Activated T-helper 2 cell treated with anti-CD3 and anti-CD28 coated beads, Interferon-gamma antibody, Interleukin-2, Interleukin-4, amounts not matched to agents 10 μg/mL and 5 μg/mL and 100 μg/mL, durations not matched to agents 14 hours and 24 hours and 36 hours (primary cell): Measurements from ENCODE around the gene CDK15. TPM values are rescaled to one million over a fixed set of nuclear protein-coding genes. Genes with fewer than 3 reads are reported as not detected.
"Not testable (repeated sequence)": the region's sequence is repeated elsewhere in the genome, so short reads cannot be mapped to it uniquely, and the experiment has no call there.

Experiments used
- DNase-seq: peaks from one replicate; pipeline ENCODE4 v3.0.0; 2021; ENCODE audit warnings: low spot score
- H3K27ac Mint-ChIP-seq: one replicate; pipeline ENCODE4 v1.8.0; 2021; ENCODE audit warnings: mixed read lengths
- H3K27me3 Mint-ChIP-seq: one replicate; pipeline ENCODE4 v1.8.0; 2021; ENCODE audit warnings: low read depth, mixed read lengths
- H3K36me3 Mint-ChIP-seq: one replicate; pipeline ENCODE4 v1.8.0; 2021; ENCODE audit warnings: low read depth, mixed read lengths
- H3K4me1 Mint-ChIP-seq: one replicate; pipeline ENCODE4 v1.8.0; 2021; ENCODE audit warnings: low read depth, mixed read lengths
- H3K4me3 Mint-ChIP-seq: one replicate; pipeline ENCODE4 v1.8.0; 2021; ENCODE audit warnings: low read depth, mild to moderate bottlenecking, moderate library complexity, mixed read lengths
- H3K9me3 Mint-ChIP-seq: one replicate; pipeline ENCODE4 v1.8.0; 2021; ENCODE audit warnings: mixed read lengths
- intact Hi-C: fragments of 100-400 bp; cut with micrococcal nuclease; formaldehyde crosslinking; loops from one replicate; pipeline ENCODE4 v1.15.1; 2023
- total RNA-seq: library from RNA; stranded (reverse); gene quantifications from 2 replicates; pipeline ENCODE4 v1.2.3, GENCODE V29; 2022

Gene CDK15
- total RNA-seq, 1 donor from 2014 or later = not detected

DNA sequence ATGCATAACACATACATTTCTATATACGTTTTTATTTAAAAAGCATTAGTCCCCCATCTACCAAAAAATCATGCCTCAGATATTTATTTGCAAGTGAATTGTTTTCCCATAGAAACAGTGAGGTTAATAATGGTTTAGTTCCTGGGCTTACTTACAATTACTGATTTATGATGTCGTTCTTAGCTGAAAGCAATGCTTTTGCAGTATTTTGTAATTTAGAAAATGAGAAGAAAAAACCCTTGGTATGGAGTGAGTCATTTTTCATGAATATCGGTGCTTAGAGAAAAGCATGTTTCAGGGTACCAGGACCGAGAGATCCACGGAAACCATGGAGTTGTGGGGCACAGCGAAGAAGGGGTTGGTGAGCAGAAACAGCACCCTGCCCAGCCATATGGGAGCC, 12.0 kb upstream of the CDK15 start:
- DNase-seq = no peak
- intact Hi-C loops = no loop called here
- H3K27ac Mint-ChIP-seq = no peak overlapping the region
- no peaks in the 10 kb centered on the region for H3K36me3 Mint-ChIP-seq
- H3K27me3 Mint-ChIP-seq = peaks cover 12% of the 10 kb centered on the region
- H3K9me3 Mint-ChIP-seq = no peaks in the 10 kb centered on the region
- H3K4me3 Mint-ChIP-seq = no peak overlapping the region
- H3K4me1 Mint-ChIP-seq = no peaks in the 10 kb centered on the region

DNA sequence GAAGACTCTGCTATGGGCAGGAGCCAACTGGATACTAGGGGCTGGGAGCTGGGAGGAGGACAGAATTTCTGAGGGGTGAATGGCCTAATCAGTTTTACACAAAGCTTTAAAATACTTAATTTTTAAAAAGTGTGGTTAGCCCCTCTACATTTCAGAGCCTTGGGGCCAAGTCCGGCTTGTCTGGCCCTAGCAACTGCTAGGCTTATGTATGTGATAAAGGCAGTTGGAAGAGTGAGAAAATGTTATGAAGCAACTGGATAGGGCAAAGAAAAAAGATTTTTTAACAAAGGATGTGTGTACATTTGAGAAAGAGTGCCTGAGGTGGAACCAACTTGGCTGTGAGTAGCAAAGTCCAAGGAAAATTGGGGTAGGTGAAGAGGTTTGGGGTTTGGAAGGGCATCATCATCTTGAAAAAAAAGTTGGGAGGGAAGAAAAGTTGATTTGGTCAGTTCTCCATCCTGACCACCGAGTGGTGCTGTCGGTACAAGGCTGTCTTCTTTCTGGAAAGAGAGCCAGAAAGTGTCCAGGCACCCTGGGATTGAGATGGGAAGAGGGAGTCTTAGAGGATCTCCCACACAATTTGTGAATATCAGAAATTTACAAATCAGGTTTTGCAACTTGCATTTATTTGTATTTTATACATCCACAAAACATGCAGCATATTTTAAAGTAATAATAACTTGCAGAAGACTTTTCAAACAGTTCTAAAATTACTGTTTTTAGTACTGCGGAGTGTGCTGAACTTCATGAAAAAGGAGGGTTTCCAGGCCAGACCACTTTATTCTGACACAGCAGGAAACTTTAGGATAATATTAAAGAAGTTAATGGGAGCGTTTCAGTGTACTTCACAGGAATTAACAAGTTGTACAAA, 10.5 kb upstream of the CDK15 start:
- DNase-seq = no peak
- H3K36me3 Mint-ChIP-seq = no peaks in the 10 kb centered on the region
- H3K4me3 Mint-ChIP-seq = no peak overlapping the region
- H3K27me3 Mint-ChIP-seq = peaks cover 10% of the 10 kb centered on the region
- no peak overlapping the region for H3K27ac Mint-ChIP-seq
- no peaks in the 10 kb centered on the region for H3K9me3 Mint-ChIP-seq
- no peaks in the 10 kb centered on the region for H3K4me1 Mint-ChIP-seq
- intact Hi-C loops = loop anchor here (5.0 kb wide), 1 partner anchor 381 kb away; no protein-coding TSS in a partner anchor

DNA sequence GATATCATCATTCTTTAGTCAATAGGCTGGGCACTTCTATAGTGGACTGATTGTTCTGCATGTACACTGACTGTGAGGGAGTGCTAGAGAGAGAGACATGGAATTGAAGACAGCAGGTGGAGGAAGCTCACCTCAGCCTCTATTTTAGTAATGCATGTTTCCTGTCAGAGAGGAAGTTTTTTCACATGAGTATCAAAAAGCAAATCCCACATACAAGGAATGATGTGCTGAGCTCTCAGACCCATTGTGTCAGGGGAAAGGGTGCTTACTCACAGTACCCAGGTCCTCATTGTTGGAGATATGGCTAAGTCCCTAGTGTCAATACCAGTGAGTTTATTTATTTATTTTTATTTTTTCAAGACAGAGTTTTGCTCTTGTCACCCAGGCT, 9.9 kb upstream of the CDK15 start:
- Mint-ChIP-seq H3K4me1 (no peaks in the 10 kb centered on the region), H3K27ac (no peak overlapping the region), H3K9me3 (no peaks in the 10 kb centered on the region), H3K4me3 (no peak overlapping the region), H3K36me3 (no peaks in the 10 kb centered on the region), H3K27me3 (peaks cover 14% of the 10 kb centered on the region)
- intact Hi-C loops = loop anchor here (5.0 kb wide), 1 partner anchor 381 kb away; no protein-coding TSS in a partner anchor
- DNase-seq = no peak

DNA sequence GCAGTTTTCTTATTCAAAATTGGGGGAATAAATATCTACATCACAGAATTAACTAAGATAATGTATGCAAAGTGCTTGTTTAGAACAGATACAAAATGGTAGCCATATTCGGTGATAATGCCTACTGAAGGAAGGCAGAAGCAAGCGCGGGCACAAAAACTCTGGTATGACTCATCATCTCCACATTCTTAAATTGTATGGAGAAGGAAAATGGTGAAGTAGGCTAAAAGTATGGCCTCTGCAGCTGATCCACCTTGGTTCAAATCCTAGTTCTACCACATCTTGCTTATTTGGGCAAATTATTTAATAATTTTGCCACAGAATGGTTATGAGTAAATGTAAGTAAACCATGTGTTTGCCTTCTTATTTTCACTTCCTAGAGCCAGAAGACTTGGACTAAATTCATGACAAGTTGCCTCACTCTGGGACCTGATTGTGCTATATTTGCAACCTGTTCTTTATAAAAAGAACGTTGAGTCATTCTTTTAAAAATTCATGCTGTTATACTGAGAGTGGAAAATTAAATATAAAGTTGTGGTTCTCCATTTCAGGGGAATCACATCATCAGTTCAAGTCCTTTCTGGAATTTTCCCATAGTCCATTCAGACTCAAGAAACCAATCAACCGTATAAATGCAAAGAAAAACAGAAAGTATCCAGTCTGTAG, 9.0 kb upstream of the CDK15 start:
- Mint-ChIP-seq H3K27me3 (peaks cover 17% of the 10 kb centered on the region), H3K36me3 (no peaks in the 10 kb centered on the region), H3K9me3 (no peaks in the 10 kb centered on the region), H3K27ac (no peak overlapping the region), H3K4me1 (no peaks in the 10 kb centered on the region), H3K4me3 (no peak overlapping the region)
- DNase-seq = no peak
- intact Hi-C loops = loop anchor here (5.0 kb wide), 1 partner anchor 380 kb away; no protein-coding TSS in a partner anchor

DNA sequence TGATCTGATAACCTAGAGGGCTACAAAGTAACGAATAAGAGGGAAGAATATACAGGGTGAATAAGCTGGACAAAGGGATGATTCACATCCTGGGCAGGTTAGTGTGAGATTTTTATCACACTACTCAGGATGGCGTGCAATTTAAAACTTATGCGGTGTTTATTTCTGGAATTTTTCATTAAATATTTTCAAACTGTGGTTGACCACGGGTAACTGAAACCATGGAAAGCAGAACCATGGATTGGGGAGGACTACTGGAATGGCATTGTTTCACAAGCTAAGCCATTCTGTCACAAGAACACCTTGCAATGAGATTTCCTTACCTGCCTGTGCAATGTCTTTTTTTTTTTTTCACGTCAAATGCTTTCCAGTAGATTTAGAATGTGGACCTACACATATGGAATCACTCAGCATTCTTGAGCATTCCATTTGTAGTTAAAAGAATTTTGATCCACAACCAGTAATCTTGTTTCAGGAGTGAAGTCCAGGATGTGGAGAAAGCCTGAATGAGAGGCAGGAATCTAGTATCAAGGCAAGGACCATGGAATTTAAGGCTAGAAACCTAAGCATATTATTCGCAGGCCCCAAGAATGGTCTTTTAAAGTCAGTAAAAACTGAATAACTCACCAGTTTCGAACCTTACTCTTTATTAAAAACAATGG, 8.0 kb upstream of the CDK15 start:
- H3K4me1 Mint-ChIP-seq = no peaks in the 10 kb centered on the region
- no peak overlapping the region for H3K27ac Mint-ChIP-seq
- no peaks in the 10 kb centered on the region for H3K36me3 Mint-ChIP-seq
- no peak for DNase-seq
- intact Hi-C loops = loop anchor here (5.0 kb wide), 1 partner anchor 379 kb away; no protein-coding TSS in a partner anchor
- H3K9me3 Mint-ChIP-seq = no peaks in the 10 kb centered on the region
- H3K4me3 Mint-ChIP-seq = no peak overlapping the region
- peaks cover 17% of the 10 kb centered on the region for H3K27me3 Mint-ChIP-seq

DNA sequence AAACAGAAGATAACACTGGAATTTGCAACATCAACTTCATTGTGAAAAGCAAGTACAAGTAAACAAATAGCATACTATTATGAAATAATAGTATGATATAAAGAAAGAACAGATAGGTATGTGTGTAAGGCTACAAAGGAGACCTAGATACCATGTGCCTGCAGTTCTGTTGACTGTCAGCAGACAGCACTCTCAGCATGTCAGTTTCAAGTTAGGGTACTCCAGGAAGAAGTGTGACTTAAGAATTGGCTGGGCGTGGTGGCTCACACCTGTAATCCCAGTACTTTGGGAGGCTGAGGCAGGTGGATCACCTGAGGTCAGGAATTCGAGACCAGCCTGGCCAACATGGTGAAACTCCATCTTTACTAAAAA, 7.4 kb upstream of the CDK15 start:
- H3K27me3 Mint-ChIP-seq = peaks cover 17% of the 10 kb centered on the region
- H3K4me3 Mint-ChIP-seq, DNase-seq, H3K27ac Mint-ChIP-seq, H3K9me3 Mint-ChIP-seq, H3K4me1 Mint-ChIP-seq, H3K36me3 Mint-ChIP-seq: not testable (repeated sequence)
- intact Hi-C loops = loop anchor here (5.0 kb wide), 1 partner anchor 378 kb away; no protein-coding TSS in a partner anchor

DNA sequence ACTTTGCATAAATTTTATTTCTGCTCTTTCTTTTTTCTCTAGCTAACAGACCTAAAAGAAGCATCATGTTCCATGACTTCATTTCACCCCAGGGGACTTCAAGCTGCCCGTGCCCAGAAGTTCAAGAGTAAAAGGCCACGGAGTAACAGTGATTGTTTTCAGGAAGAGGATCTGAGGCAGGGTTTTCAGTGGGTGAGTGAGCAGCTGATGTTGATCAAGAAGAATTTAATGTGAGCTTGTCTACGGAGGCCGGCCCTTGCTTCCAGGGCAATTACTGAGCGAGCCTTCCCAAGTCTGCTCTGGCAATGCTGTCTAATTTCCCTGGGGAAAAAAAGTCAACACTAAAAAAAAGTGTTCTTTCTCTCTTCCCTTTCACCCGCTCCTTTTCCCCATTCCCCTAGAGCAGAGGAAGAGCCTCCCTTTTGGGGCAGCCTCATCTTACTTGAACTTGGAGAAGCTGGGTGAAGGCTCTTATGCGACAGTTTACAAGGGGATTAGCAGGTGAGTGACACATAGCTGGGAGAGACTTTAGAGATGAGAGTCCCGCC, 1.2 kb downstream of the CDK15 start:
- intact Hi-C loops = no loop called here
- no peak overlapping the region for H3K4me3 Mint-ChIP-seq
- no peak overlapping the region for H3K27ac Mint-ChIP-seq

DNA sequence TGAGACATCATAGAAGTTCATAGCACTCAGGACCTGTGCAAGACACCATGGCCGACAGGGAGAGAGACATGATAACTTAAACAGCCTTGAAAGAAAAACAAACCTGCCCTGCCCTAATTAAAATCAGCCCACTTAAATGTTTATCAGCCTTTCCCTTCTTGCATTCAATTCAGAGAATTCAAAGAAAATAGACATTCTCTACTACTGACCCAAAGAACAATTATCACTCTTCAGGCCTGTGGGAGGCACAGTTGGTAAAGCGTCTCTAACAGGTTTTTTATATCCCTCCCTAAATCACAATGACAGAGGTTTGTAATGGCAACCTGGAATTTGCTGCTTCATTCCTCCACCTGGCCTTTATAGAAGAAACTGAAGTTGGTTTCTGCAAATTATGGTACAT, 1.7 kb downstream of the CDK15 start:
- intact Hi-C loops = no loop called here
- Mint-ChIP-seq H3K27ac (no peak overlapping the region), H3K4me3 (no peak overlapping the region), H3K4me1 (no peaks in the 10 kb centered on the region), H3K36me3 (no peaks in the 10 kb centered on the region), H3K9me3 (no peaks in the 10 kb centered on the region), H3K27me3 (peaks cover 25% of the 10 kb centered on the region)
- no peak for DNase-seq

More for the DNA sequence above, 1.2 kb downstream of the CDK15 start:
- no peak for DNase-seq
- Mint-ChIP-seq H3K4me1 (no peaks in the 10 kb centered on the region), H3K36me3 (no peaks in the 10 kb centered on the region), H3K27me3 (peaks cover 24% of the 10 kb centered on the region), H3K9me3 (no peaks in the 10 kb centered on the region)

DNA sequence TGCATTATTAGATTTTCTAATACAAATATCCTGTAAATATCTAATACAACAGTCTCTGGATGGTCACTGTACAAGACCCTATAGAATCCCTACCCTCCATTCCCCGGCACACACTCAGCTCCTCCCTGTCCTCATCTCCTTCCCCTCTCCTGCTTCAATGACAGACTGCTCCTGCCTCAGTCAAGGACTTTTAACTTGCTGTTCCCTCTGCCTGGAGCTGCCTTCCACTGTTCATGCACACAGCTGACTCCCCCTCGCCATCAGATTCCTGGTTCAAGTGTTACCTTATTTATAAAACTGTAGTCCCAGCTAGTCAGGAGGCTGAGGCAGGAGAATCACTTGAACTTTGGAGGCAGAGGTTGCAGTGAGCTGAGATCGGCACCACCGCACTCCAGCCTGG, 3.3 kb downstream of the CDK15 start:
- no peaks in the 10 kb centered on the region for H3K36me3 Mint-ChIP-seq
- intact Hi-C loops = no loop called here
- no peaks in the 10 kb centered on the region for H3K9me3 Mint-ChIP-seq
- peaks cover 29% of the 10 kb centered on the region for H3K27me3 Mint-ChIP-seq
- DNase-seq = no peak
- H3K27ac Mint-ChIP-seq = no peak overlapping the region
- no peaks in the 10 kb centered on the region for H3K4me1 Mint-ChIP-seq
- H3K4me3 Mint-ChIP-seq = no peak overlapping the region

DNA sequence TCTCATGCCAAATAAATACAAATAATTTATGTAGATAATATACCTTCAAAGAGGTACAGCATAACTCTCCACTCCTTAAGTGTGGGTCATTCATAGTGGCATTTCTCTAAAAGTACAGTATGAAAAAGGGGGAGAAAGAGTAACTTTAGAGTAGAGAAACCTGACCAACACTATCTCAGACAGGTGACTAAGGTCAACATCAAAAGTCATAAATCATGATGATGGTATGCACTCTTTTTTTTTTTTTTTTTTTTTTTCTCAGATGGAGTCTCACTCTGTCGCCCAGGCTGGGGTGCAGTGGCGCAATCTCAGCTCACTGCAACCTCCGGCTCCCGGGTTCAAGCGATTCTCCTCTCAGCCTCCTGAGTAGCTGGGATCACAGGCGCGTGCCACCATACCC, 4.3 kb downstream of the CDK15 start:
- H3K4me3 Mint-ChIP-seq, intact Hi-C loops, DNase-seq: not testable (repeated sequence)

DNA sequence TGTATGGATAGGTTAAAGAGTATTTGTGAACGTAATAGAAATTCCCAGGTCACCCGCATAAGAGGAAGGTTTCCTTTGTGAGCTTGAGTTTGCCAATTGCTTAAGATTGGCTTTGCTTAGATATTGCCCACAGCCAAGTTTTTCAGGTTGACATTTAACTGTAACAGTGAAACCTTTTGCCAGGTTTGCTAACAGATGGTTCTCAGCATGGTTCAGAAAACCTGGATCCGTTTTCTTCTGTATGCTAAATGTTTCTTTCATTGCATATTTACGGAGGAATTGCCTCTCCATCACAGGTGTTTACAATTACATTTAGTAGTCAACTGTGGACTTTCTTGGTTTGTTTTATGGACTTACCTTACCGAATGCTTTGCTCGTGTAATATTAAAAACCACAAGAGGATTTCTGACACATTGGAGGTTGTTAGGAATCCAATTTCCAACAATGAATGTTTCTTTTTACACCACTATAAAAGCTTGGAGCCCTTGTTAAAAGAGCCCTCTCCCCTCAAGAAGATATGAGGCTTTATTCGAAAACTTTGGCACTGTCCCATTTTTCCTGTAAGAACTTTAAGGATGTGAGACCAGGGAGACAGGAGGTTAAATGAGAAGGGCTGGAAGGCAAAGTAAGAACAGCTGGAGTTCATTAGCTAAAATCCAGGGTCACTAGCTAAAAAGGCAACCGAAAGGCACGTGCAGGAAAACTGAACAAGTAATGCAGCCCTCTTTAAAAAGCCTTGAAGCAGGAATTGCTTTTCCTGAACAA, 7.8 kb downstream of the CDK15 start:
- Mint-ChIP-seq H3K9me3 (no peaks in the 10 kb centered on the region), H3K27ac (no peak overlapping the region), H3K4me1 (no peaks in the 10 kb centered on the region), H3K27me3 (peaks cover 15% of the 10 kb centered on the region), H3K36me3 (no peaks in the 10 kb centered on the region), H3K4me3 (no peak overlapping the region)
- intact Hi-C loops = no loop called here
- no peak for DNase-seq

More for the DNA sequence above, 4.3 kb downstream of the CDK15 start:
- H3K36me3 Mint-ChIP-seq, H3K27ac Mint-ChIP-seq, H3K9me3 Mint-ChIP-seq, H3K4me1 Mint-ChIP-seq: not testable (repeated sequence)
- H3K27me3 Mint-ChIP-seq = peaks cover 29% of the 10 kb centered on the region
